Neural progenitor cell (in vitro differentiated cells): Measurements from ENCODE around the gene GRID1.

Source experiments
- CTCF ChIP-seq: fragments of 200-600 bp; sonication (generic); IDR thresholded peaks from 2 replicates; pipeline ENCODE4 v1.5.1; 2017; ENCODE audit warnings: antibody characterized with exemption, mild to moderate bottlenecking
- EZH2 ChIP-seq: fragments of 200-600 bp; sonication (generic); IDR thresholded peaks from 2 replicates; pipeline ENCODE4 v1.6.1; 2017; ENCODE audit warnings: antibody characterized with exemption, mild to moderate bottlenecking, moderate library complexity

GRCh38 chr10:86231796-86232560 is 134.6 kb downstream of the GRID1 start:
- TF ChIP-seq EZH2 (no peak), CTCF (no peak)
